ENCODE measurements around the gene FAM13B. TPM values are rescaled to one million over a fixed set of nuclear protein-coding genes. Genes with fewer than 3 reads are reported as not detected.
A peak's percentile ranks its signal among the peaks of the same experiment; 100 is the strongest.
"Not testable (repeated sequence)": the region's sequence is repeated elsewhere in the genome, so short reads cannot be mapped to it uniquely, and the experiment has no call there.

FAM13B gene
- total and polyA plus RNA-seq, 5 experiments from 2014 or later: 21.7 to 75.3 (median 25.1) TPM

DNA sequence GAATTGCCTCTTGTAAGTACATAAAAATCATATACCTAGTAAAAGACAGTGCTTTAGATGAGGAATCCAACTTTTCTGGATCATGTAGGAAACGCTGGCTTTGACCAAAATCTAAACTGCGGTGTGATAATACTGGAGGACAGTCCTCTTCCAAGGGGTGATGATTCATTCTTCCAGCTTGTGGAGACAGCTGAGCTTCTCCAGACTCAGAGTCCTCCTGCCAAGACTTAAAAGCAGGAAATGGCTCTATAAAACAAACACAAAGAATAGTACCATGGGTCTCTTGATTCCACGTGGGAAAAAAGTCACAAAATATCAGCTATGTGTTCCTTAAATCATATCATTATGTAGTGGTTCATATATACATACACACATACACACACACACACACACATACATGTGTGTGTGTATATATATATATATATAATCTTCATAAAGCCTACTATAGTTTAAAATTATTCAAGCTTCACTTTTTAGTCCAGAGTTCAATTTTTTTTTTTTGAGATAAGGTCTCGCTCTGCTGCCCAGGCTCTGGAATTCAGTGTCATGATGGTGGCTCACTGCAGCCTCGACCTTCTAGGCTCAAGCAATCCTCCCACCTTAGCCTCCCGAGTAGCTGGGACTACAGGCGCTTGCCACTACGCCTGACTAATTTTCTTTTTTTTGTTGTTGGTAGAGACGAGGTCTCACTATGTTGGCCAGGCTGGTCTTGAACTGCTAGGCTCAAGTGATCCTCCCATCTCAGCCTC is 78.6 kb downstream of the FAM13B start:
- Mint-ChIP-seq H3K9me3 (no peaks in the 10 kb centered on the region), H3K27ac (peak overlapping the region in 3 of 10 donors; percentile 17 to 69 (median 62)), H3K27me3 (no peaks in the 10 kb centered on the region), H3K4me3 (no peak overlapping the region), H3K4me1 (peaks cover 0 to 6% (median 0%) of the 10 kb centered on the region in 4 donors), H3K36me3 (peaks cover 0 to 80% (median 10%) of the 10 kb centered on the region in 3 donors)
- POLR2A ChIA-PET: no interaction called here
- ATAC-seq (no peak), DNase-seq (no peak)

DNA sequence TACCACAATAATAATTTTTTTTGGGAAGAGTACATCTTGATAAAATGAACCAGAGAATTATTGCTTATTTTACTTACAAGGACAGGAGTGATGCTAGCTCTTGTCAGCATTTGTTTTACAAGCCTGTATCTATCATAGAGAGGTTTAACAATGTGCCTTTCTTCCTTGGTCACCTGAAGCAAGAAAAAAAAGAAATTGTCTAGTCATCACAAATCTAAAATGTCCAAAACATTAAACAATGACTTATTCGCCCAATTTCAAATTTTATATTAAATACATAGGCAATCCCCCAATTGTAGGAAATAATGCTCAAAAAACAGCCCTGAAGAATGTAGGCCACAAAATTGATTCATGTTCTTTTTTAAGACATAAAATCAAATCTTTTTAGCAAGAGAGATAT is 87.1 kb downstream of the FAM13B start:
- POLR2A ChIA-PET: no interaction called here
- peaks cover 0 to 7% (median 0%) of the 10 kb centered on the region in 4 donors for H3K4me1 Mint-ChIP-seq
- H3K27me3 Mint-ChIP-seq: no peaks in the 10 kb centered on the region
- ATAC-seq (no peak), DNase-seq (no peak)
- H3K36me3 Mint-ChIP-seq: peaks cover 10 to 98% (median 51%) of the 10 kb centered on the region in 3 donors
- no peaks in the 10 kb centered on the region for H3K9me3 Mint-ChIP-seq
- peak overlapping the region in 2 of 10 donors; percentile 2 to 60 for H3K27ac Mint-ChIP-seq
- no peak overlapping the region for H3K4me3 Mint-ChIP-seq

DNA sequence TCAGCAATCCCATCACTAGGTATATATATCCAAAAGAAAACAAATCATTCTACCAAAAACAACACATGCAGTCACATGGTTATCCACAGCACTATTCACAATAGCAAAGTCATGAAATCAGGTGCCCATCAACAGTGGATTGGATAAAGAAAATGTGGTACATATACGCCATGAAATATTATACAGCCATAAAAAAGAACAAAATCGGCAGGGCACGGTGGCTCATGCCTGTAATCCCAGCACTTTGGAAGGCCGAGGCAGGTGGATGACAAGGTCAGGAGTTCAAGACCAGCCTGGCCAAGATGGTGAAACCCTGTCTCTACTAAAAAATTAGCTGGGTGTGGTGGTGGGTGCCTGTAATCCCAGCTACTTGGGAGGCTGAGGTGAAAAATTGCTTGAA is 88.6 kb downstream of the FAM13B start:
- POLR2A ChIA-PET, H3K27ac Mint-ChIP-seq, H3K4me3 Mint-ChIP-seq, H3K27me3 Mint-ChIP-seq, ATAC-seq, H3K9me3 Mint-ChIP-seq, DNase-seq, H3K4me1 Mint-ChIP-seq: not testable (repeated sequence)
- peaks cover 10 to 98% (median 64%) of the 10 kb centered on the region in 3 donors for H3K36me3 Mint-ChIP-seq

DNA sequence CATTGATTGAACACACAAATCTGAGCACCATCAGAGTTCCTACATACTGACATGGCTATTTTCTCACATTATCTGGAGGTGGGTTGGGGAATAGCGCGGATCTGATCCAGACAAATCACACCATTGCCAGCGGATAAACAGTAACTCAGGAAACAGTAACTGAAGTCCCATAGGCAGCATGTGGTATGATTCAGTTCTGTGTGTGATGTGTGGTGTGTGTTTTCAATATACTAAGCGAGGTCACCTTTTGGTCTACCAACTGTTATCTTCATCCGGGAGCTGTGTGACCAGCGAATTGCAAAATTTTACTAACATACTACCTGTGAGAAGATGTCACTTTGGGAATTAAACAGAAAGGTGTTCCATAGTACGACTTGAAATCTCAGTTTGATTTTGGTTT is 93.5 kb downstream of the FAM13B start:
- Mint-ChIP-seq H3K27ac (peak overlapping the region in 3 of 10 donors; percentile 15 to 47 (median 31)), H3K36me3 (peaks cover 10 to 66% (median 42%) of the 10 kb centered on the region in 3 donors), H3K9me3 (no peaks in the 10 kb centered on the region), H3K27me3 (no peaks in the 10 kb centered on the region), H3K4me1 (peaks cover 0 to 2% (median under 1%) of the 10 kb centered on the region in 4 donors), H3K4me3 (no peak overlapping the region)
- ATAC-seq: no peak
- POLR2A ChIA-PET: no interaction called here
- no peak for DNase-seq

DNA sequence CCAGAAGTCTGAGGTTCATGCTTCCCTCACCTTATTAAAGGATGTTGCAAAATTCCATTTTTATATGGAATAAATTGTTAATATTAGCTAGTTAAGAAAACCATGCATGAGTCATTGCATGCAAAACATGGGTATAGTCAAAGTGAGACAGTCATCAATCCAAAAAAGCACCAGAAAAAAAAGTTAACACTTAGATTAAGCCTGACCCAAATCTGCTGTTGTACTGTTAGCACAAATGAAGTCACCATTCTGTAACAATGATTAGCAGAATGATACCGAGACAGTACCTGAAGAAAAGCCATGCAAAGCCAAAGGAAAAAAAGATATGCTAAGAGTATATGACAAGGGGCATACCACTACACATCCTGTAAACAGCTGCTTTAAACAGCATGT is 94.1 kb downstream of the FAM13B start:
- Mint-ChIP-seq H3K4me3 (no peak overlapping the region), H3K4me1 (peaks cover 0 to 2% (median under 1%) of the 10 kb centered on the region in 4 donors), H3K36me3 (peaks cover 10 to 61% (median 36%) of the 10 kb centered on the region in 3 donors), H3K9me3 (no peaks in the 10 kb centered on the region), H3K27me3 (no peaks in the 10 kb centered on the region), H3K27ac (peak overlapping the region in 1 of 10 donors; percentile 15)
- POLR2A ChIA-PET: no interaction called here
- no peak for ATAC-seq
- DNase-seq: no peak

DNA sequence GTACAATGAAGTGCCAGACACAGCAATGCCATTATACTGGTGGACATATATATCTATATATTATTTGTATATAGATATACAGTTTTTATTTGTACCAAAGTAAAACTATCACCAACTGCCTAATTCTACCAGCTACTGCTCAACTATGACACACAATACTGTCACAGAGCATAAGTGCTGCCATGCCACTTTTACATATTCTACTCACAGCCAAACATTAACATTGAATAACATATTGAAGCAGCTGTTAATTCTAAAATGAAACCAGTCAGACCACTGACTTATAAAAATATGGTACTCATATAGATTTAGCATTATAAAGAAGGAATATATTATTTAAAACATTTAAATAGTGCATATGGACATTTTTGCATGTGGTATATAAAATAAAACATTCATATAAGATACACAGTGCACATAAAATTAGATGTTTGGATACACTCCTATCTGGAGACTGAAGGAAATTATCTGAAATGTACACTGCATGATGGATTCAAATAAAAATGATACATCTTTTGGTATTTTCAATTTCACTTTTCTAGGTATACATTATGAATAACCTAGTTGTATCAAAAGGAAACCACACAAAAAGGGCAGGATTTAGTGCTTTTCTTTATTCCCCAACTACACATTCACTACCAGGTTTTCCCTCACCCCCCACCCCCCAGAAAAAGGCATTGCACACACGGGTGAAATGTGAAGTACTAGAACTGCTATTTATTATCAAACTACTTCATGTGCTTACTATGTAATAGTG is 94.7 kb downstream of the FAM13B start:
- H3K36me3 Mint-ChIP-seq: peaks cover 10 to 57% (median 36%) of the 10 kb centered on the region in 3 donors
- POLR2A ChIA-PET: no interaction called here
- H3K4me3 Mint-ChIP-seq: no peak overlapping the region

DNA sequence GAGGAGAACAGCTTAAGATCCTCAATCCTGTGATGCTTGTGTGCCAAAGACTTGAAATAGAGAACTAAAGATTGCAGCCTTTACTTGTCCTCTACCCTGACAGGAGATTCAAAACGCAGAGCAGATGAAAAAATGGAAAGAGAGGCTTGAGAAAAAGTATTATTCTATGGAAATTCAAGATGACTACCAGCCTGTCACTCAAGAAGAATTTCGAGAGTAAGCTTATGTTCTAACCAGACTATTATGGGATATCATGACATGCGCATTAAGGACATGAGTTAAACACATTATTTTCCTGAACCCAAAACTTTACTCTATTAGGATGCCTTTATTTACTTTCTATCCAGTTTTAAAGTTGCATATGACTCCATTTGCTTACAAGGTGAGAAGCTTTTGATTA is 97.2 kb downstream of the FAM13B start:
- H3K27me3 Mint-ChIP-seq: no peaks in the 10 kb centered on the region
- H3K9me3 Mint-ChIP-seq: no peaks in the 10 kb centered on the region
- no peak for DNase-seq
- POLR2A ChIA-PET: no interaction called here
- no peak overlapping the region for H3K4me3 Mint-ChIP-seq
- peak overlapping the region in 5 of 10 donors; percentile 44 to 87 (median 73) for H3K27ac Mint-ChIP-seq
- no peak for ATAC-seq
- peaks cover 0 to 2% (median under 1%) of the 10 kb centered on the region in 4 donors for H3K4me1 Mint-ChIP-seq
- peaks cover 10 to 32% (median 19%) of the 10 kb centered on the region in 3 donors for H3K36me3 Mint-ChIP-seq

More for the DNA sequence above, 94.7 kb downstream of the FAM13B start:
- Mint-ChIP-seq H3K4me1 (peaks cover 0 to 2% (median under 1%) of the 10 kb centered on the region in 4 donors), H3K27me3 (no peaks in the 10 kb centered on the region), H3K9me3 (no peaks in the 10 kb centered on the region), H3K27ac (no peak overlapping the region)
- DNase-seq: no peak
- no peak for ATAC-seq

DNA sequence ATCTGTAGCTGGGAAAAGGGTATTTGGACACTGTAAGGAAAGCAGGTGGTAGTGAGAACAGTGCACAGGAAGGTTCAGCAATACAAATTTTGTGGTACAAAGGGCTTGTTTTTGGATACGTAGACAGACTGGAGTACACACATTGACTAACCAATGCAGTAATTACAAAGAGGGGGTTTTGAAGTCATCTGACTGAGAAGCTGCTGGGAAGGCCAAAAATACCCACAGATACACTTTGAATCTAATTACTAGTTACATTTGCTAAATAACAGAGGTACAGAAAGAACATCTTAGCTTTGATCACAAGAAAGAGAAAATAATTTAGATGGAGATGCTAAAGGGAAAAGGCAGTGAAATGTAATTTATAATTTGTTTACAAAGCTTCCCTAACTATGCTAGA is 97.7 kb downstream of the FAM13B start:
- Mint-ChIP-seq H3K4me1 (peaks cover 0 to 2% (median under 1%) of the 10 kb centered on the region in 4 donors), H3K9me3 (no peaks in the 10 kb centered on the region), H3K4me3 (no peak overlapping the region), H3K27ac (peak overlapping the region in 8 of 10 donors; percentile 44 to 87 (median 68)), H3K27me3 (no peaks in the 10 kb centered on the region), H3K36me3 (peaks cover 10 to 28% (median 15%) of the 10 kb centered on the region in 3 donors)
- ATAC-seq (no peak), DNase-seq (no peak)
- POLR2A ChIA-PET: no interaction called here

DNA sequence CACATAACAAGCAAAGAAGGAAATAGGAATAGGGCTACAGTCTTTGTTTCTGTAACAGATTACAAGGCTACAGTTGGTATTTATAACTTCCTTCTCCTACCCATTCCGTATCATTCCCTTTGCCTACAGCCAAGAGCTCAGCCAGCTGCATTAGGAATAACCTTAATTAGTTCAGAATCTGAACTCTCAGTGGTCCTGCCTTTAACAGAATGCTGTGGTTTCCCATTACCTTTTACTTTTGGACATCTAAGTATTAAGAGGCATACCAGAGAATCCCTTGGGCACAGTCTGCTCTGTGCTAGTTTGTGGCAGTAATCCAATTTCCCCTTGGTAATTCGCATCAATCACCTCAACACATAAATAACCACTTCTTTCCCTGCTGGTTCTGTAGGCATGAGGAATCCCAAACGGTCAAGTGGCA is 99.4 kb downstream of the FAM13B start:
- Mint-ChIP-seq H3K4me1 (peaks cover 0 to 2% (median under 1%) of the 10 kb centered on the region in 4 donors), H3K4me3 (no peak overlapping the region), H3K36me3 (peaks cover 4 to 21% (median 8%) of the 10 kb centered on the region in 3 donors), H3K9me3 (no peaks in the 10 kb centered on the region), H3K27ac (peak overlapping the region in 3 of 10 donors; percentile 2 to 61 (median 53)), H3K27me3 (no peaks in the 10 kb centered on the region)
- no peak for DNase-seq
- POLR2A ChIA-PET: no interaction called here
- no peak for ATAC-seq

DNA sequence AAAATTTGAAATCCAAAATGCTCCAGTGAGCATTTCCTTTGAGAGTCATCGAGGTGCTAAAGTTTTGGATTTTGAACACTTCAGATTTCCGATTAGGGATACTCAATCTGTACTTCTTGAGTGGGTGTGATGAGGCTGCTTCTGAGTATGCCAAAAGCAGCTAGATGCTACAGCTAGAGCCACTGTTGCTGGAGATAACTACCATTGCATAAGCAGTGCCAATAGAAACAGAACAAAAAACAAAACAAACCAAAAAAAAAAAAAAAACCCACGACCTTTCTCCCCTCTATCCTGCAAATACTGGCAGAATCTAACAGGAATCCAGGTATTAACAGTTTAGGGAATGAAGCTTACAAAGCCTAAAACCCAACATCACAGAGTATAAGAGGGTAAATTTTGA is 100.1 kb downstream of the FAM13B start:
- POLR2A ChIA-PET: interaction anchor here (0.6 to 0.7 kb wide), 3 partner anchors 8 to 1359 kb away, joined by 3 to 4 read pairs (median 4); no protein-coding TSS in a partner anchor
- no peak for ATAC-seq
- H3K27ac Mint-ChIP-seq: peak overlapping the region in 2 of 10 donors; percentile 2 to 15

DNA sequence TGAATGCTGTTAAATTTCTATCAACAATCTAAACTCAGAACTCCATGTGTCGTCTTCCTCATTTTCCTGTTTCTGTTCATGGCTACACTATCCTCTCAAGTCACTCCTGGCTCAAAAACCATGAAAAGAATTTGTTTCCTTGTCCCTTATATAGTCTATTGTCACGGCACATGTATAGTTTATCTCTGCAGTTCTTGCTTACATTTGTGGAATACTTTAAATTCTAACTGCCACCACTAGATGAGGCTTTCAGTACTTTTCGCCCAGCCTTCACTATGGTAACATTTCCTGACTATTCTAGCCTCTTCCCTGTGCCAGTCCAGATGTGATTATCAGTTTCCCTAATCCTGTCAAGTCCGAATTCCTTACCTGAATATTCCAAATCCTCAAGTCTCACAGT is 109.0 kb downstream of the FAM13B start:
- no peaks in the 10 kb centered on the region for H3K4me1 Mint-ChIP-seq
- H3K9me3 Mint-ChIP-seq: no peaks in the 10 kb centered on the region
- ATAC-seq: no peak
- no peak overlapping the region for H3K4me3 Mint-ChIP-seq
- POLR2A ChIA-PET: interaction anchor here (0.8 kb wide), 1 partner anchor 9 kb away, joined by 3 read pairs; no protein-coding TSS in a partner anchor
- no peaks in the 10 kb centered on the region for H3K27me3 Mint-ChIP-seq
- DNase-seq: no peak
- H3K36me3 Mint-ChIP-seq: peaks cover 0 to 12% (median 0%) of the 10 kb centered on the region in 3 donors
- H3K27ac Mint-ChIP-seq: no peak overlapping the region

More for the DNA sequence above, 100.1 kb downstream of the FAM13B start:
- H3K27me3 Mint-ChIP-seq: no peaks in the 10 kb centered on the region
- peaks cover 4 to 20% (median 8%) of the 10 kb centered on the region in 3 donors for H3K36me3 Mint-ChIP-seq
- H3K4me3 Mint-ChIP-seq: no peak overlapping the region
- peaks cover 0 to 2% (median under 1%) of the 10 kb centered on the region in 4 donors for H3K4me1 Mint-ChIP-seq
- no peaks in the 10 kb centered on the region for H3K9me3 Mint-ChIP-seq
- DNase-seq: no peak

DNA sequence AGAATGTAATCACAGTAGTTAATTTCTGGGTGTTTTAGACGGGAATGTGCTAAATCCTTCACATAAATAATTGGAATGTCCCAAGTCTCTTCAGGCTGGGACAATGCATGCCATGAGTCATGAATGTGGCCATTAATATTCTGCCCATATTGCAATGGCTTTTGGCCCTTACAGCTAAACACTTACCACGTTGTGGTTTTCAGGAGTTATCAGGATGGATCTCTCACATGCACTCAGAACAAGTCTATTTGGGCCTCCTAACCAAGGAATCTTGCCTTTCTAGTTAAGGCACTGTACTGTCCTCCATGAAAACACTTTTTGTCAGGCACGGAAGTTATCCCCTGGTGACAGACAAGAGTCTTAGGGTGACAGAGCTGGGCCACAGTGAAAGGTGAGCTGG is 110.9 kb downstream of the FAM13B start:
- Mint-ChIP-seq H3K9me3 (peaks cover 0 to 10% (median 4%) of the 10 kb centered on the region in 9 donors), H3K4me3 (no peak overlapping the region), H3K27ac (peak overlapping the region in 1 of 10 donors; percentile 47), H3K4me1 (peaks cover 0 to 3% (median 0%) of the 10 kb centered on the region in 4 donors), H3K27me3 (no peaks in the 10 kb centered on the region), H3K36me3 (peaks cover 0 to 2% (median 2%) of the 10 kb centered on the region in 3 donors)
- POLR2A ChIA-PET: interaction anchor here (2.0 kb wide), 1 partner anchor 33 kb away, joined by 5 read pairs; the partner anchor contains the start of gene PKD2L2
- DNase-seq: no peak
- no peak for ATAC-seq

Data from naive thymus-derived CD8-positive, alpha-beta T cell (primary cell).